Activated naive CD8-positive, alpha-beta T cell treated with anti-CD3 and anti-CD28 coated beads, Interleukin-2, amount 50 U/mL, for 24 hours (primary cell): Measurements from ENCODE around the gene RPE65.

Experiments used
- ATAC-seq: fragments of 150-1000 bp; cut with Tn5 transposase; one replicate; pipeline ENCODE4 v1.10.0; 2021
- DNase-seq: peaks from one replicate; pipeline ENCODE4 v3.0.0; 2021
- H3K27ac Mint-ChIP-seq: one replicate; pipeline ENCODE4 v1.8.0; 2021; ENCODE audit warnings: mild to moderate bottlenecking, mixed read lengths
- H3K27me3 Mint-ChIP-seq: one replicate; pipeline ENCODE4 v1.8.0; 2021; ENCODE audit warnings: mixed read lengths
- H3K36me3 Mint-ChIP-seq: one replicate; pipeline ENCODE4 v1.8.0; 2021; ENCODE audit warnings: low read depth, mixed read lengths
- H3K4me1 Mint-ChIP-seq: one replicate; pipeline ENCODE4 v1.8.0; 2021; ENCODE audit warnings: mixed read lengths
- H3K4me3 Mint-ChIP-seq: one replicate; pipeline ENCODE4 v1.8.0; 2021; ENCODE audit warnings: mild to moderate bottlenecking, moderate library complexity, mixed read lengths
- H3K9me3 Mint-ChIP-seq: one replicate; pipeline ENCODE4 v1.8.0; 2021; ENCODE audit warnings: mixed read lengths

Gene RPE65

DNA sequence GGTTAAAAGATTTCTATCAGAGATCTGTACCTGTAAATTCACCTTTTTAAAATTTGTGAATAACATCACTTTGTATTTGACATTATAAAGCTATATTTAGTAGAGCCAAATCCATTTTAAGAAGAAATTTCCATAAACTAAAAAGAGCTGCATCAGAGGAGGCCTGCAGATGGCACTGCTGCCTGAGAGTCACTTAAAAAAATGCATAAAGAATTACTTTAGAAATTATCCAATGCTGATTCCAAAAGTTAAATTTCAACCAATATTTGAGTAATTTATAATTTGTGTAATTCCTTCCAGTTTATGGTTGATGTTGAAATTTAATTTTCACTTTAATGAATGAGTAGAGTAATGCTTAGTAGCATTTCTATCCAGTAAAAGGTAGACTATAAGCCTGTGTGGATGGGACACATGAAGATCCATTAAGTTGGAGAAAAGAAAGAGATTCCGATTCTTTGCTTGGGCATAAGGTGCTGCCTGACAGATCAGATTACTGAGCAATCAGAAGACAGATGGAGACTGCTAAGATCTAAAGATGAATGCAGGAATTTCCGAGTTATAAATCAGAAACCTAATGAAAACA is 20.7 kb upstream of the RPE65 start:
- no peaks in the 10 kb centered on the region for H3K36me3 Mint-ChIP-seq
- H3K4me3 Mint-ChIP-seq: no peak overlapping the region
- no peaks in the 10 kb centered on the region for H3K9me3 Mint-ChIP-seq
- H3K27ac Mint-ChIP-seq: no peak overlapping the region
- H3K4me1 Mint-ChIP-seq: no peaks in the 10 kb centered on the region
- peaks cover 3% of the 10 kb centered on the region for H3K27me3 Mint-ChIP-seq
- no peak for ATAC-seq
- DNase-seq: no peak

GRCh38 chr1:68464891-68465290 is 15.1 kb upstream of the RPE65 start:
- no peaks in the 10 kb centered on the region for H3K4me1 Mint-ChIP-seq
- ATAC-seq: no peak

GRCh38 chr1:68460935-68461334 is 11.2 kb upstream of the RPE65 start:
- Mint-ChIP-seq H3K27me3 (no peaks in the 10 kb centered on the region), H3K36me3 (no peaks in the 10 kb centered on the region), H3K4me3 (no peak overlapping the region), H3K4me1 (no peaks in the 10 kb centered on the region), H3K27ac (no peak overlapping the region), H3K9me3 (peaks cover 4% of the 10 kb centered on the region)
- no peak for DNase-seq
- no peak for ATAC-seq

More at GRCh38 chr1:68464891-68465290, 15.1 kb upstream of the RPE65 start:
- DNase-seq: no peak
- H3K36me3 Mint-ChIP-seq: no peaks in the 10 kb centered on the region
- peaks cover 4% of the 10 kb centered on the region for H3K9me3 Mint-ChIP-seq
- peaks cover 3% of the 10 kb centered on the region for H3K27me3 Mint-ChIP-seq
- H3K4me3 Mint-ChIP-seq: no peak overlapping the region
- no peak overlapping the region for H3K27ac Mint-ChIP-seq

DNA sequence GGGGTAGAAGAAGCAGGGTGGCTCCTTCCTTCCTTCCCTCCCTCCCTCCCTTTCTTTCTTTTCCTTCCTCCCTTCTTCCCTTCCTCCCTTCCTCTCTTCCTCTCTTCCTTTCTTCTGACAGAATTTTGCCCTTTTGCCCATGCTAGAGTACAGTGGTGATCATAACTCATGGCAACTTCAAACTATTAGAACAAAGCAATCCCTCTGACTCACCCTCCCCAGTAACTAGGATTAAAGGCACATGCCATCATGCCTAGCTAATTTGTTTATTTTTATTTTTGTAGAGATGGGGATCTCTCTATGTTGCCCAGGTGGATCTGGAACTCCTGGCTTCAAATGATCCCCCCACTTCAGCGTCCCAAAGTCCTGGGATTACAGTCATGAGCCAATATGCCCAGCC is 10.0 kb upstream of the RPE65 start:
- H3K4me1 Mint-ChIP-seq: no peaks in the 10 kb centered on the region
- H3K4me3 Mint-ChIP-seq: no peak overlapping the region
- ATAC-seq: no peak

GRCh38 chr1:68459091-68459490 is 9.3 kb upstream of the RPE65 start:
- Mint-ChIP-seq H3K4me3 (no peak overlapping the region), H3K9me3 (peaks cover 4% of the 10 kb centered on the region), H3K4me1 (no peaks in the 10 kb centered on the region), H3K27me3 (no peaks in the 10 kb centered on the region), H3K27ac (no peak overlapping the region), H3K36me3 (no peaks in the 10 kb centered on the region)
- ATAC-seq (no peak), DNase-seq (no peak)

More for the DNA sequence above, 10.0 kb upstream of the RPE65 start:
- Mint-ChIP-seq H3K27me3 (no peaks in the 10 kb centered on the region), H3K27ac (no peak overlapping the region), H3K9me3 (peaks cover 4% of the 10 kb centered on the region), H3K36me3 (no peaks in the 10 kb centered on the region)
- no peak for DNase-seq

GRCh38 chr1:68456202-68456601 is 6.4 kb upstream of the RPE65 start:
- H3K4me3 Mint-ChIP-seq: no peak overlapping the region
- H3K9me3 Mint-ChIP-seq: no peaks in the 10 kb centered on the region
- H3K27me3 Mint-ChIP-seq: no peaks in the 10 kb centered on the region
- ATAC-seq: no peak
- no peaks in the 10 kb centered on the region for H3K4me1 Mint-ChIP-seq
- no peak for DNase-seq
- no peaks in the 10 kb centered on the region for H3K36me3 Mint-ChIP-seq
- H3K27ac Mint-ChIP-seq: no peak overlapping the region

DNA sequence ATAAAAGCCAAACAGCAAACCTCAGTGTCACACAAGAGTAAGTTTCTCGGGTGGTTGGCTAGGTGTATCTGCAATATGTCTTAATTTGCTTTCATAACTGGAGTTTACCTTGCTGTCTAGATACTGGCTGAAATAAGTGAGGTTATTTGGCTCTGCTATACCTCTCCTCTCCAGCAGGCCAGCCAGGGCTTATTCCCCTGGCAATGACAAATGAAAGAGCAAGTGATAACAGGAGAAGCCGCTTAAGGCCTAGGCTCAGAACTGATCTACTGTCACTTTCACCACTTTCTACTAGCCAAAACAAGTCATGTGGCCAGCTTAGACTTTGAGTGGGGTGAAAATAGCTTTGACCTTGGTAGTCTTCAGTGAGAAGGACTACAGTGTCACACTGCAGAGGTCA is 4.8 kb upstream of the RPE65 start:
- ATAC-seq: no peak
- Mint-ChIP-seq H3K36me3 (no peaks in the 10 kb centered on the region), H3K4me1 (no peaks in the 10 kb centered on the region), H3K9me3 (no peaks in the 10 kb centered on the region), H3K27me3 (no peaks in the 10 kb centered on the region), H3K4me3 (no peak overlapping the region), H3K27ac (no peak overlapping the region)
- DNase-seq: no peak

DNA sequence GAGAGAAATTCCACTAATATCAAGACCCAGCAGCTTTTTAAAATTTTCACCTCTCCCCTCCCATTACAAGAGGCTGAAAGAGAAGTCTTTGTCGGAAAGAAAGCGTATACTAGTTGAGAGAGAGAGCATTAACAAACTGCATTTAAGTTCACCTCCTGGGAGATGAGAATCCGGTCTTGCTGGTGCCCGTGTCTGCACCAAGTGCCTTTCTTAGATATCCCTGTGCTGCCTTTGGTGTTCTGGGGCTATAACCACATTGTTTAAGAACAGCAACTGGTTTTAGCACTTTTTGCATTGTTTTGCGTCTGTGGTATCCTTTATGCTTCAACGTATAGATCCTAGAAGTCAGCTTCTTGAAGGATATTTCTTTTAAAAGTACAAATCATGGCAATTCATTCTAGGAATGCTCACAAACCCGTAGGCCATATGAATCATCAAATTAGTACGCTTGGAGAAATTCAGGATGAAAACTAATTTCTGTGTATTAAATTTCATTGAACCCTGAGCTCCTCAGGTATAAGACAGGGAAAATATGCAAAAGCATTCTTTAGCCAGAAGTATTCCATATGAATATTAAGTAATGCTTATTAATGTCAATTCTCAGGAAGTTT is 3.4 kb upstream of the RPE65 start:
- no peaks in the 10 kb centered on the region for H3K27me3 Mint-ChIP-seq
- ATAC-seq (no peak), DNase-seq (no peak)
- no peaks in the 10 kb centered on the region for H3K4me1 Mint-ChIP-seq
- no peaks in the 10 kb centered on the region for H3K9me3 Mint-ChIP-seq
- H3K36me3 Mint-ChIP-seq: no peaks in the 10 kb centered on the region
- H3K4me3 Mint-ChIP-seq: no peak overlapping the region
- H3K27ac Mint-ChIP-seq: no peak overlapping the region

GRCh38 chr1:68448365-68448764 is 1.4 kb downstream of the RPE65 start:
- Mint-ChIP-seq H3K4me3 (no peak overlapping the region), H3K27me3 (peaks cover 2% of the 10 kb centered on the region), H3K27ac (no peak overlapping the region), H3K36me3 (no peaks in the 10 kb centered on the region), H3K9me3 (no peaks in the 10 kb centered on the region), H3K4me1 (no peaks in the 10 kb centered on the region)
- DNase-seq (no peak), ATAC-seq (no peak)

DNA sequence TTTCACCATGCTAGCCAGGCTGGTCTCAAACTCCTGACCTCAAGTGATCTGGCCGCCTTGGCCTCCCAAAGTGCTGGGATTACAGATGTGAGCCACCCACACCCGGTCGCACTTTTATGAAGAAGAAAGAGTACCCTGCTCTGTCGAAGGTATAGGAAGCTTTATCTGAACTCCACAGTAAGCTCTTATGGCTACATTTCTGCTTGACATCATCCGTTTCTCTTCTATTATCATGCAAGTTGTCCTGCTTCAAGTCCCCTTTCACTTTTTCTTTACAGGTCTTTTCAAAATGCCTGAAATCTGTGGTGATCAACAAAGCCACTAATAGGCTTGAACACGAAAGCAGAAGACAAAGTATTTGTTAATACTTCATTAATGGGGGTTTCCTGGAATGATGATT is 4.0 kb downstream of the RPE65 start:
- H3K9me3 Mint-ChIP-seq: no peaks in the 10 kb centered on the region
- H3K27me3 Mint-ChIP-seq: peaks cover 4% of the 10 kb centered on the region
- H3K4me3 Mint-ChIP-seq: no peak overlapping the region
- no peaks in the 10 kb centered on the region for H3K4me1 Mint-ChIP-seq
- no peaks in the 10 kb centered on the region for H3K36me3 Mint-ChIP-seq
- ATAC-seq: no peak
- H3K27ac Mint-ChIP-seq: no peak overlapping the region
- no peak for DNase-seq

DNA sequence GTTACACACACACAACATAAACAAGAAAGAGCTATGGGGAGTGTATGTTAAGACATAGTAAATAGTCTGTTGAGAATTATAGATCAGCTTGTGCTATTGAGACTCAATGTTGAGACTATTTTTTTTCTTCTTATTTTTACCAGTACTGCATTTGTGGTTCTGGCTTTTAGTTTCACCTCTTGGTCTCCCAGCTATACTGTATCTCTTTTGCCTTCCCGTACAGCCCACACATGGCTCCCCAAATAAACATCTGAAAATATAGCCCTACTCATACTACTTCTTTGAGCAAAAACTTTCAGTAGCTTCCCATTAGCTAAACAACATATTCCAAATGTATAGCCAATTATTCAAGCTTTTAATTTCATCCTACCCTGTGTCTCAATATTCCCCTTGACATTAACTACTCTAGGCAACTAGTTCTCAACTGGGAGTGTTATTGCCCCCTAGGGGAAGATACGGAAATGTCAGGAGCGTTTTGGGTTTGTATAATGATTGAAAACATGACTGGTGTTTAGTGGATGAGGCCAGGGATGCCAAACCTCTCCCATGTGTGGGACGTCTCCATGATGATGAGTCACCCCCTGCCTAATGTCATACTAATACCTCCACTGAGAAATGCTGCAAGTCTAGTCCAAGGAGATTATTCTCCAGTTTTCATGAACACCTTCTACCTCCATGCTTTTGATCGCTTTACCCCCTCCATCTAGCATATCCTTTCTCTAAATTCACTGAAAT is 6.8 kb downstream of the RPE65 start:
- DNase-seq (peak; percentile 3), ATAC-seq (no peak)
- Mint-ChIP-seq H3K36me3 (no peaks in the 10 kb centered on the region), H3K27ac (no peak overlapping the region), H3K27me3 (peaks cover 4% of the 10 kb centered on the region), H3K4me1 (no peaks in the 10 kb centered on the region), H3K4me3 (no peak overlapping the region), H3K9me3 (no peaks in the 10 kb centered on the region)

DNA sequence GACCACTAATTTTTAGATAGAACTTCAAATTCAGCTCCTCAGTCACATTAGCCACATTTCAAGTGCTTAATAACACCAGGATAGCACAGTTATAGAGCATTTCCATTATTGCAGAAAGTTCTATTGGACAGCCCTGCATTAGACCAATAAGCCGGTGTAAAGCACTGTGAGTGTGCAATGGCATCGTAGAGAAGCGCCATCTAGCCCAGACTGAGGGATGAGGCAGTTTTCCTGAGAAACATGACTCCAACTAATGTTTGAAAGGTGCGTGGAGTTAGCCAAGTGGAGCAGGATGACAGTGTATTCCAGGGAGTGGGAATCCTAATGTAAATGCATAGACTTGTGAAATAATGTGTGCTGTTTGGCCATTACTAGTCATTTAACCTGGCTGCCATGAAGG is 7.7 kb downstream of the RPE65 start:
- Mint-ChIP-seq H3K4me3 (no peak overlapping the region), H3K9me3 (no peaks in the 10 kb centered on the region), H3K27ac (no peak overlapping the region), H3K4me1 (no peaks in the 10 kb centered on the region), H3K36me3 (no peaks in the 10 kb centered on the region), H3K27me3 (peaks cover 4% of the 10 kb centered on the region)
- DNase-seq (no peak), ATAC-seq (no peak)

GRCh38 chr1:68438310-68438709 is 11.4 kb downstream of the RPE65 start:
- H3K4me3 Mint-ChIP-seq: no peak overlapping the region

GRCh38 chr1:68433395-68433794 is 16.4 kb downstream of the RPE65 start:
- no peak for ATAC-seq
- no peaks in the 10 kb centered on the region for H3K36me3 Mint-ChIP-seq
- no peak for DNase-seq

More at GRCh38 chr1:68438310-68438709, 11.4 kb downstream of the RPE65 start:
- Mint-ChIP-seq H3K4me1 (no peaks in the 10 kb centered on the region), H3K9me3 (no peaks in the 10 kb centered on the region), H3K36me3 (no peaks in the 10 kb centered on the region), H3K27ac (no peak overlapping the region), H3K27me3 (peaks cover 2% of the 10 kb centered on the region)
- ATAC-seq: no peak
- no peak for DNase-seq

DNA sequence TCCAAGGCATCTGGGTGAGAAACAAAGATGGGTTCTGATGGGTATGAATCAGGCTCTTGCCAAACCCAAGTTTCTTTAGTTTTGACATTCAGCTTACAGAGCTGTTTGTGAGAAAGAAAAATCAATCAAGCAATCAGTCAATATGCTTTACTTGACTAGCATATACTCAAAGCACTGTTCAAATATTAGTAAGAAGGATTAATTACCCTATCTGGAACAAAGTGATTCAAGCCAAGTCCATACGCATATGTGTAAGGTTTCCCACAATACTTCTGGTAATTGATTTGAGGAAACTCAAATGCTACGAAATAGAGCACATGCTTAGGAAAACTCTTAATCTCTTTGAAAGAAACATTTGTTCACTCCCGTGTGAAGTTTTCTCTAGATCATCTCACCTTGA is 18.7 kb downstream of the RPE65 start:
- Mint-ChIP-seq H3K4me3 (no peak overlapping the region), H3K9me3 (no peaks in the 10 kb centered on the region), H3K36me3 (no peaks in the 10 kb centered on the region), H3K27ac (no peak overlapping the region), H3K4me1 (no peaks in the 10 kb centered on the region), H3K27me3 (no peaks in the 10 kb centered on the region)
- no peak for DNase-seq
- ATAC-seq: no peak

More at GRCh38 chr1:68433395-68433794, 16.4 kb downstream of the RPE65 start:
- Mint-ChIP-seq H3K4me3 (no peak overlapping the region), H3K9me3 (no peaks in the 10 kb centered on the region), H3K4me1 (no peaks in the 10 kb centered on the region), H3K27me3 (no peaks in the 10 kb centered on the region), H3K27ac (no peak overlapping the region)
